Measurements from ENCODE around the gene TOM1L1. TPM values are rescaled to one million over a fixed set of nuclear protein-coding genes. Genes with fewer than 3 reads are reported as not detected.
"Not testable (repeated sequence)": the region's sequence is repeated elsewhere in the genome, so short reads cannot be mapped to it uniquely, and the experiment has no call there.

The TOM1L1 gene
- total RNA-seq, 1 donor, result 24.2 TPM

GRCh38 chr17:54864636-54865356 is 35.9 kb upstream of the TOM1L1 start:
- no peak for DNase-seq (ENCODE audit: low read depth)
- no peak for TF ChIP-seq CTCF (IDR thresholded peaks at IDR 0.05; ENCODE audit: insufficient read depth, low read depth, low read length)
- H3K4me3 ChIP-seq (ENCODE audit: low read depth, low read length), result no peak overlapping the region

- no peak for TF ChIP-seq CTCF (IDR thresholded peaks at IDR 0.05; ENCODE audit: insufficient read depth, low read depth, low read length)
- H3K4me3 ChIP-seq (ENCODE audit: low read depth, low read length), result no peak overlapping the region
- DNase-seq (ENCODE audit: low read depth), result no peak
Observed at GRCh38 chr17:54867634-54868033, 33.0 kb upstream of the TOM1L1 start.

GRCh38 chr17:54870671-54871175 is 29.9 kb upstream of the TOM1L1 start:
- TF ChIP-seq CTCF (IDR thresholded peaks at IDR 0.05; ENCODE audit: insufficient read depth, low read depth, low read length), result no peak
- DNase-seq (ENCODE audit: low read depth), result no peak
- no peak overlapping the region for H3K4me3 ChIP-seq (ENCODE audit: low read depth, low read length)

- DNase-seq (ENCODE audit: low read depth); H3K4me3 ChIP-seq (ENCODE audit: low read depth, low read length): not testable (repeated sequence)
Observed at GRCh38 chr17:54875906-54876305, 24.7 kb upstream of the TOM1L1 start.

- no peak for DNase-seq (ENCODE audit: low read depth)
- H3K4me3 ChIP-seq (ENCODE audit: low read depth, low read length), result no peak overlapping the region
- TF ChIP-seq CTCF (IDR thresholded peaks at IDR 0.05; ENCODE audit: insufficient read depth, low read depth, low read length), result no peak
Observed at GRCh38 chr17:54876656-54877195, 23.9 kb upstream of the TOM1L1 start.

GRCh38 chr17:54881255-54881972 is 19.2 kb upstream of the TOM1L1 start:
- no peak for TF ChIP-seq CTCF (IDR thresholded peaks at IDR 0.05; ENCODE audit: insufficient read depth, low read depth, low read length)
- H3K4me3 ChIP-seq (ENCODE audit: low read depth, low read length), result no peak overlapping the region
- no peak for DNase-seq (ENCODE audit: low read depth)

GRCh38 chr17:54882371-54882770 is 18.3 kb upstream of the TOM1L1 start:
- no peak for DNase-seq (ENCODE audit: low read depth)
- no peak for TF ChIP-seq CTCF (IDR thresholded peaks at IDR 0.05; ENCODE audit: insufficient read depth, low read depth, low read length)
- H3K4me3 ChIP-seq (ENCODE audit: low read depth, low read length), result no peak overlapping the region
